Mesodermal cell (in vitro differentiated cells): Measurements from ENCODE around the gene DCDC1.

Experiments
- H3K27ac ChIP-seq: 2 replicates; pipeline ENCODE4 v1.7.0; 2013; ENCODE audit warnings: mild to moderate bottlenecking, low read depth, low read length, moderate library complexity; ENCODE audit not compliant: severe bottlenecking
- H3K36me3 ChIP-seq: 2 replicates; pipeline ENCODE4 v1.7.1; 2013; ENCODE audit warnings: mild to moderate bottlenecking, low read length, moderate library complexity; ENCODE audit not compliant: control insufficient read depth, insufficient read depth
- H3K4me1 ChIP-seq: one replicate; pipeline ENCODE4 v1.7.1; 2013; ENCODE audit warnings: mild to moderate bottlenecking, low read length; ENCODE audit not compliant: insufficient read depth, control insufficient read depth, poor library complexity, severe bottlenecking
- H3K4me3 ChIP-seq: 2 replicates; pipeline ENCODE4 v1.7.0; 2013; ENCODE audit warnings: low read length, control low read depth, mild to moderate bottlenecking; ENCODE audit not compliant: insufficient read depth, poor library complexity, severe bottlenecking; ENCODE audit errors: extremely low read depth
- H3K9me3 ChIP-seq: 2 replicates; pipeline ENCODE4 v1.7.1; 2013; ENCODE audit warnings: mild to moderate bottlenecking, low read length, moderate library complexity; ENCODE audit not compliant: control insufficient read depth
- WGBS, 2 experiments: methylation state at CpG; one replicate each; pipeline ENCODE4 v1.1.5; 2013; ENCODE audit warnings: missing lambda C conversion rate in 2 of 2; ENCODE audit not compliant: insufficient coverage in 2 of 2; 5-methylcytosine and 5-hydroxymethylcytosine counted together

Gene DCDC1

DNA sequence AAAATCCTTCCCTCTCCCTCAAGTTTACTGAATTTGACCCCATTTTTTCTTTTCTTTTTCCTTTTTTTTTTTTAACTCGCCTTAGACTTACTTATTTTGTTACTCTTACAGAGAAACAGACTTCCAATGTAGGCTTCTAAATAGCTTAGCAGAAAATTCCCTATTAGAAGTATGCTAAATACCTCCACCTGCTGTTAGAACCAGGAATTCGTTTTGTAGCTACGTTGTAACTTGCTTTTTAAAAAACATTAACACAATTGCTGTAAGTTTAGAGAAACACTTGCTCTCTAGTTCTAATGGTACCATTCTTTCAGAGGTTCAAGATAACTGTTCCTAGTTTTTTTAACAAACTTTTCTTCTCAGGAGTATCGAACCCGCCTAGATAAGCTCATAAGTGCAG, 324.2 kb downstream of the DCDC1 start:
- Histone ChIP-seq H3K9me3 (no peaks in the 10 kb centered on the region), H3K4me3 (no peak overlapping the region), H3K27ac (no peak overlapping the region), H3K4me1 (no peaks in the 10 kb centered on the region), H3K36me3 (no peaks in the 10 kb centered on the region)
- 60 to 67% methylated on average over 1 to 4 of the region's 5 CpGs for WGBS, 2 experiments

DNA sequence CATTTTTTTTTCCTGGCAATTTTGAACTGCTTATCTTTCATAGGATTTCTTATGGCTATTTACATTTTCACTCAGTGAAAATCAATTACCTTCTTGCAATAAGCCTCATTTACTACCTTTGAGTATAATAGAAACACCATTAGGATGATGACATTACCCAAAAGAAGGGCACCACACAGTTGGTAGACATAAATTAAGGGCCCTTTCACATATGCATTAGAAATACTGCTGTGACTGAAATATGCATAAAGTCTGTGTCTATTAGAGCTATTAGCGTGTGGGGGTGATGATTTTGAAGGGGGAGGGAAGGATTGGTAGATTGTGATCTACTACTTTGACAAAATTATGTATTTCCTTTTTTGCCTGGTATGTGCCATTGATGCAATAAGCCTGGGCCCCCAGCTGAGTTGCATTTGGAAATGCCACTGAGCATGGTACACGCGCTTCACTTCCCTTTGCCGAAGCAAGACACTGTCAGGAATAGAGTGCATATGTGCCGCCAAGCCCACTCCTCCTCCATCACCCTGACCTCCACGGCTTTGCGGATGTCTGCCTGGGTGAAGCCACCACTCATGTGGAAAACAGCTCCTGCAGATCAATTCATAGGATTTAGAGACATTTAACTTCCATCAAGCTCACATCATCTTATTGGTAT, 339.3 kb downstream of the DCDC1 start:
- Histone ChIP-seq H3K4me3 (no peak overlapping the region), H3K27ac (no peak overlapping the region), H3K36me3 (no peaks in the 10 kb centered on the region), H3K4me1 (no peaks in the 10 kb centered on the region), H3K9me3 (no peaks in the 10 kb centered on the region)
- 92 to 100% methylated on average over 1 to 7 of the region's 7 CpGs for WGBS, 2 experiments

DNA sequence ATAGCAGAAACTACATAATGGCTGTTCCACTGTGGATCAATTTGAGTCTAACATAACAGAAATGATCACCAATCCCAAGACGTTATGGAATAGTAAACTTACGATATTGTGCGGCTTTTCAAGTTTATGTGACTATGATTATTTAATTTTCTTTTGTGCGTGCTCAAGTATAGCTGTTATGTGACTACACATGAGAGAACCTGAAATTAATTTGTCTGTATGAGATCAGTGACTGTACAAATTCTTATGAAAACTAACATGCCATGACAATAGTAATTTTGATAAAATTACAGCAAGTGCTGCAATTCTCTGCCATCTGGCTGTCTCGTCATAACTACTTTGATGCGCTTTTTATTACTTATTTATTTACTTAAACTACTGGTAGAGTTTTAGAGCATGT, 343.2 kb downstream of the DCDC1 start:
- Histone ChIP-seq H3K9me3 (no peaks in the 10 kb centered on the region), H3K4me3 (no peak overlapping the region), H3K36me3 (no peaks in the 10 kb centered on the region), H3K4me1 (no peaks in the 10 kb centered on the region), H3K27ac (no peak overlapping the region)
- 100% methylated on average over 1 of the region's 6 CpGs; no CpG with 5 or more reads in 1 of the 2 experiments for WGBS, 2 experiments

DNA sequence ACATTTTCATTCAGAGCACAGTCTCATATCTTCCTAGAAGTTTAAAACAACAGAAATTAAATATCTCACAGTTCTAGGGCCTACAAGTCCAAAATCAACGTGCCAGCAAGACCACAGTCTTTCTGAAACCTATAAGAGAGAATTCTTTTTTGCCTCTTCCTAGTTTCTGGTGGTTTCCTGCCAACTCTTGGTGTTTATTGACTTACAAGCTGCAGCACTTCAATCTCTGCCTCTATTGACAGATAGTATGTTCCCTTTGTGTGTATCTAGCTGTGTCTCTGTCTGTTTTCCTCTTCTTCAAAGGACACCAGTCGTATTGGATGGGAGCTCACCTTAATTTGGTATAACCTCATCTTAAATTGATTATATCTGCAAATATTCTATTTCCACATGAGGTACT, 347.5 kb downstream of the DCDC1 start:
- WGBS, 2 experiments = 92 to 100% methylated on average over 1 of the region's 2 CpGs
- H3K4me1 ChIP-seq = no peaks in the 10 kb centered on the region
- H3K4me3 ChIP-seq = no peak overlapping the region
- no peaks in the 10 kb centered on the region for H3K36me3 ChIP-seq
- H3K27ac ChIP-seq = no peak overlapping the region
- no peaks in the 10 kb centered on the region for H3K9me3 ChIP-seq

DNA sequence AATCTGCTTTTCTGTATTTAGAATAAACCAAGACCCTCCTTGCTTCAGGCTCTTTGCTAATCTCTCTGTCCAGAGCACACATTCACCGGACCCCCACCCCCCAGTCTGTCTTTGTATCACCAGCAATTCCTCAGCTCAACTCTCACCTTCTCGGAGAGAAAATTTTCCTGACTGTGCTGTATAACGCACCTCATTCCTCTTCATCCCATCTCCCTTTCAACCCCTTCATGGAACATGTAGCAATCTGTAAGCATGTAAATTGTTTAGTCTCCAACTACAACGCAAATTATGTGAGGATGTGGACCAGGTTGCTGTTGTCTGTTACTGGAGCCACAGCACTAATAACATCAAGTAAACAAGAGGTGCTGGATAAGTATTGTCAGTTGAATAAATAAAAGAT, 349.8 kb downstream of the DCDC1 start:
- Histone ChIP-seq H3K27ac (no peak overlapping the region), H3K9me3 (no peaks in the 10 kb centered on the region), H3K4me1 (no peaks in the 10 kb centered on the region), H3K36me3 (no peaks in the 10 kb centered on the region), H3K4me3 (no peak overlapping the region)
- WGBS, 2 experiments = 88 to 94% methylated on average over 2 of the region's 4 CpGs

DNA sequence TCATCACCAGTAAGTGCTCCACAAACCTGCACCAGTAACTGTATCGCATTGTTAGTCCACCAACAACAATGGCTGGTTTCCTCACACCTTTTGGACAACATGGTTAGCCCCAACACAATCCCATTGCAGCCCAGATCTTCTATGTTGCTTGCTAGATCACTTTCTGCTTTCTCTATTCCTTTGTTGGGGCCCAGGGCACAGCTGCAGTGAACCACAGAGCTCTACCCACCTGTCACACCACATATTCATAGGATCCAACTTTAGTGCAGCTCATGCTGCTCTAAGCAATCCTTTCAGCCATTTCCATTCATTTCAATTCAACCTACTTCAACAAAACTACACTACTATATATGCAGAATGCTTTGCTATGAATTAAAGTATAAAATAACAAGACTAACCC, 364.3 kb downstream of the DCDC1 start:
- H3K4me1 ChIP-seq = no peaks in the 10 kb centered on the region
- H3K9me3 ChIP-seq = no peaks in the 10 kb centered on the region
- 100% methylated on average over 1 of the region's 1 CpG for WGBS, 2 experiments
- no peak overlapping the region for H3K4me3 ChIP-seq
- no peak overlapping the region for H3K27ac ChIP-seq
- H3K36me3 ChIP-seq = no peaks in the 10 kb centered on the region

DNA sequence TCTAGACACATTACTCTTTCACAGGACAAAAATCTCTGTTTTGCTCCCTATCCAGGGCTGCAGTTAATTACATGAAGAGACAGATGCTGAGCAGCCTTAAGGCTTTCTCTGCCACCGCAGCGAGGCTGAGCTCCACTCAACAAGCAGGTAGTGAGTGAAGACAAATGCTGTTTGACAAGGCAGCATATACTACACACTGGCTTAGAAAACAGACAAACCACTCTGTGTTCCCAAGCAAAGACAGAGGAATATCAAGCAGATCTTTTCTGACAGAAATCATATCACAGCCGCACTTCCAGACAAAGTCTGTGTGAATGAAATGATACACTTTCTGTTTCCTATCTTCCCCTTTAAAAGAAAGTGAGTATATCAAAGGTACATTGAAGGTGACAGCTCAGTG, 368.1 kb downstream of the DCDC1 start:
- 90% methylated on average over 2 of the region's 3 CpGs; no CpG with 5 or more reads in 1 of the 2 experiments for WGBS, 2 experiments
- Histone ChIP-seq H3K4me3 (no peak overlapping the region), H3K27ac (no peak overlapping the region)

DNA sequence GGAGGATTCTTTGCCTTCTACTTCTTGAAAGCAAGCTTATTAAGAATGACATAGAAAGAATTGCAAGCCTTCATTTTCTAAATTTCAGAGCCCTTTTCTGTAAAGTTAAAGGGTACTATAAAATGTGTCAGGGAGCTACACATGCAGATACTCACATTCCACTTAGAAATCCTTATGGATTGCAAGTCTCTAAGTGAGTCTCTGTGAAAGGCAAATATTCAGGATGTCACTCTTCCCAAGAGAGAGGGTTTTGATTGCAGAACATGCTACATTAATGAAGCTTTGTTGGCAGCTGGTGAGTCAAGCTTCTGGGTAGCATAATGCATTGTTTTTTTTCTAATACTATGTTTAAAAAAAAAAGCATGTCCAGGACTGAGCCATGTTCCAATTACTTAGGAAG, 369.2 kb downstream of the DCDC1 start:
- H3K4me3 ChIP-seq = no peak overlapping the region
- H3K27ac ChIP-seq = no peak overlapping the region
- H3K4me1 ChIP-seq = no peaks in the 10 kb centered on the region
- H3K9me3 ChIP-seq = no peaks in the 10 kb centered on the region
- no peaks in the 10 kb centered on the region for H3K36me3 ChIP-seq

More for the DNA sequence above, 368.1 kb downstream of the DCDC1 start:
- Histone ChIP-seq H3K9me3 (no peaks in the 10 kb centered on the region), H3K4me1 (no peaks in the 10 kb centered on the region), H3K36me3 (no peaks in the 10 kb centered on the region)

DNA sequence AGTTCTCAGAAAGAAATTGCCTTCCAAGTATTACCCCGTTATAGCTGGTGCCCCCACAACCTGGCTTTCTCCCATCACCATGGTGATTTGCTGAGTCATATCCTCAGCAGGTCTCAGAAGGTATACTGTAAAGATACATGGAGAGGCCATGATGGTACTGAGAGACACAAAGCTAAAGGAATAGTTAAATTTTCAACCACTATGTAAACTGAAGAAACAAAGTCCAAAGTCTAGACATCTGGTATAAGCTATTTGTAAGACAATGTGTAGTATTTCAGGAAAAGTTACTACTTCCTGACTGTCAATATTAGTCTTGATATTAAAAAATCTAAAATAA, 377.1 kb downstream of the DCDC1 start:
- 60% methylated on average over 1 of the region's 1 CpG; no CpG with 5 or more reads in 1 of the 2 experiments for WGBS, 2 experiments
- Histone ChIP-seq H3K4me1 (no peaks in the 10 kb centered on the region), H3K9me3 (no peaks in the 10 kb centered on the region), H3K27ac (no peak overlapping the region), H3K4me3 (no peak overlapping the region), H3K36me3 (no peaks in the 10 kb centered on the region)

DNA sequence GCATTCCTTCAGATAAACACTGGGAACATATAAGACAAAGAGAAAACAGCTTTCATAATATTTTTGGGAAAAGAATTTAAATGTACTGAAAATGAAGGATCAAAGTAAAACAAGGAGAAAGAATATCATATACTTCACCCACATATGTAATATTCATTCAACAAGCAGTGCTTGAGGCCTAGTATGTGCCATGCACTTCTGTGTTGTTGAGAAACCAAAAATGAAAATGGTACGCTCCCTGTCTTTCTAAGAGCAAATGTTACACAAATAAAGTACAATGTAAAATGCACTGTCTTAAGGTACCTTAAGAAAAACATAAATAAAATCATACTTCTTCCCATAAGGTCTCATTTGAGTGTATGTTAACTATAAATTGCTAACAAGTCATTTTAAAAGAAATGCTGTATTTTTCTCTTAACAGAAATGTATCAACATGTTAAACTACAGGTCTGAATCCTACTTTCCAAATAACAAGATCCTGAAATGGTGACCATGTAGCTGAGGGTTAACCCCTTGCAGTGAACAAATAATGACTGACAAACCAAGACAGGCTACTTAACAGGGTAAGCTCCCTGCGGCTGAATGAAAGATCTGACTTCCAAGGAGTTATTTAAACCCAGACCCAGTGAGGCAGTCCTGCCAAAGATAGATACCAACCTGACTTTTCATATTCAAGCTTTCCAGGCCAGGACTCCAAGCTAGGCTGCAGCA, 377.6 kb downstream of the DCDC1 start:
- 63 to 83% methylated on average over 1 of the region's 2 CpGs for WGBS, 2 experiments
- Histone ChIP-seq H3K4me1 (no peaks in the 10 kb centered on the region), H3K27ac (no peak overlapping the region), H3K36me3 (no peaks in the 10 kb centered on the region), H3K9me3 (no peaks in the 10 kb centered on the region), H3K4me3 (no peak overlapping the region)

DNA sequence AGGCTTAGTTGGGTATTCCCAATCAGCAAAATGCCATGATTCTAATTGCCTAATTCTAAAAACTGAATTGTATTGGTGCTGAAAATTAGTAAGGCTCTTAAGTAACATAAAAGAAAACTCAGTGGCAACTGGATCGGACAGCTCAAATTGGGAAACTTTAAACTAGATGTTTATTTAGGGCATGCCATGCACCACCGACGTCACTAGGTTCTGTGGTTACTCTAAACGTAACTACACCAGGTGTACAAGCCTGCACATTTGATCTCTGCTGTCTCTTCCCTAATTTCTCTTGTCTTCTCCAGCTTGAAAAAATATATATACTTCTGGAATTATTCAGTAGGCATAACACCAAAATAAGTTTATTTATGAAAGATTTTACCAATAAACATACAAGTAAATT, 378.2 kb downstream of the DCDC1 start:
- no peaks in the 10 kb centered on the region for H3K4me1 ChIP-seq
- no peak overlapping the region for H3K27ac ChIP-seq
- WGBS, 2 experiments = 96 to 100% methylated on average over 3 to 4 of the region's 4 CpGs
- H3K9me3 ChIP-seq = no peaks in the 10 kb centered on the region
- H3K36me3 ChIP-seq = no peaks in the 10 kb centered on the region
- no peak overlapping the region for H3K4me3 ChIP-seq
